Measurements from ENCODE around the gene EMILIN3. TPM values are rescaled to one million over a fixed set of nuclear protein-coding genes. Genes with fewer than 3 reads are reported as not detected.

The EMILIN3 gene
- total RNA-seq, 1 experiment from 2014 or later = 1.7 TPM

GRCh38 chr20:41334443-41335421, 31.9 kb downstream of the EMILIN3 start:
- ChIA-PET CTCF (no interaction called here), POLR2A (ENCODE audit: low non-redundant PET) (no interaction called here)
- Histone ChIP-seq H3K4me3 (ENCODE audit: low read depth, low read length, poor library complexity, severe bottlenecking) (no peak overlapping the region), H3K27ac (ENCODE audit: low read depth, low read length, poor library complexity, severe bottlenecking) (no peak overlapping the region), H3K4me1 (ENCODE audit: insufficient read depth, low read length, poor library complexity, severe bottlenecking) (peaks cover 4% of the 10 kb centered on the region), H3K27me3 (replicated peaks; ENCODE audit: insufficient read depth, low read depth, low read length, poor library complexity) (no peaks in the 10 kb centered on the region), H3K9me3 (ENCODE audit: low read depth, low read length, poor library complexity, severe bottlenecking) (no peaks in the 10 kb centered on the region), H3K36me3 (ENCODE audit: insufficient read depth, low read length, poor library complexity, severe bottlenecking) (no peaks in the 10 kb centered on the region)
- no peak for TF ChIP-seq EZH2 (IDR thresholded peaks at IDR 0.05; ENCODE audit: borderline replicate concordance, low read depth, low read length, poor library complexity, severe bottlenecking)
- no peak for TF ChIP-seq CTCF (conservative IDR thresholded peaks at IDR 0.05; ENCODE audit: low read depth, low read length)
- no peak for DNase-seq (ENCODE audit: low spot score)
- BruUV-seq (replicated peaks) = no TSS peak
- intact Hi-C loops (cut with micrococcal nuclease; ENCODE audit: unreplicated experiment) = no loop called here

GRCh38 chr20:41334036-41334435, 32.6 kb downstream of the EMILIN3 start:
- TF ChIP-seq CTCF (conservative IDR thresholded peaks at IDR 0.05; ENCODE audit: low read depth, low read length) (no peak), EZH2 (IDR thresholded peaks at IDR 0.05; ENCODE audit: borderline replicate concordance, low read depth, low read length, poor library complexity, severe bottlenecking) (no peak)
- H3K4me1 ChIP-seq (ENCODE audit: insufficient read depth, low read length, poor library complexity, severe bottlenecking) = peaks cover 11% of the 10 kb centered on the region
- H3K4me3 ChIP-seq (ENCODE audit: low read depth, low read length, poor library complexity, severe bottlenecking) = no peak overlapping the region
- no peak for DNase-seq (ENCODE audit: low spot score)
- no peaks in the 10 kb centered on the region for H3K27me3 ChIP-seq (replicated peaks; ENCODE audit: insufficient read depth, low read depth, low read length, poor library complexity)
- BruUV-seq (replicated peaks) = no TSS peak
- H3K9me3 ChIP-seq (ENCODE audit: low read depth, low read length, poor library complexity, severe bottlenecking) = no peaks in the 10 kb centered on the region
- no peak overlapping the region for H3K27ac ChIP-seq (ENCODE audit: low read depth, low read length, poor library complexity, severe bottlenecking)
- CTCF ChIA-PET = no interaction called here
- POLR2A ChIA-PET (ENCODE audit: low non-redundant PET) = no interaction called here
- intact Hi-C loops (cut with micrococcal nuclease; ENCODE audit: unreplicated experiment) = no loop called here
- H3K36me3 ChIP-seq (ENCODE audit: insufficient read depth, low read length, poor library complexity, severe bottlenecking) = no peaks in the 10 kb centered on the region

GRCh38 chr20:41331731-41332130, 34.9 kb downstream of the EMILIN3 start:
- intact Hi-C loops (cut with micrococcal nuclease; ENCODE audit: unreplicated experiment) = no loop called here
- Histone ChIP-seq H3K4me1 (ENCODE audit: insufficient read depth, low read length, poor library complexity, severe bottlenecking) (peaks cover 11% of the 10 kb centered on the region), H3K9me3 (ENCODE audit: low read depth, low read length, poor library complexity, severe bottlenecking) (no peaks in the 10 kb centered on the region), H3K36me3 (ENCODE audit: insufficient read depth, low read length, poor library complexity, severe bottlenecking) (no peaks in the 10 kb centered on the region), H3K27ac (ENCODE audit: low read depth, low read length, poor library complexity, severe bottlenecking) (no peak overlapping the region), H3K4me3 (ENCODE audit: low read depth, low read length, poor library complexity, severe bottlenecking) (no peak overlapping the region), H3K27me3 (replicated peaks; ENCODE audit: insufficient read depth, low read depth, low read length, poor library complexity) (no peaks in the 10 kb centered on the region)
- CTCF ChIA-PET = no interaction called here
- TF ChIP-seq EZH2 (IDR thresholded peaks at IDR 0.05; ENCODE audit: borderline replicate concordance, low read depth, low read length, poor library complexity, severe bottlenecking) (no peak), CTCF (conservative IDR thresholded peaks at IDR 0.05; ENCODE audit: low read depth, low read length) (no peak)
- no peak for DNase-seq (ENCODE audit: low spot score)
- BruUV-seq (replicated peaks) = no TSS peak
- POLR2A ChIA-PET (ENCODE audit: low non-redundant PET) = no interaction called here
